Heart left ventricle (tissue), 16 donors: Measurements from ENCODE around the gene RLBP1. TPM values are rescaled to one million over a fixed set of nuclear protein-coding genes. Genes with fewer than 3 reads are reported as not detected.
A peak's percentile ranks its signal among the peaks of the same experiment; 100 is the strongest.

Experiments
- ATAC-seq, 4 donors: fragments of 200-7000 bp; cut with Tn5 transposase; one replicate each; pipeline ENCODE4 v1.9.1; 2020 to 2022; ENCODE audit warnings: moderate library complexity in 4 of 4, mild to moderate bottlenecking in 3 of 4, moderate number of reproducible peaks in 1 of 4
- DNase-seq, 5 donors: peaks; one replicate each; pipeline ENCODE4 v3.0.0-alpha.2; 2020
- H3K27ac ChIP-seq, 12 donors: fragments of 200-600 bp; sonication (generic) in 4 of 12; one replicate each; pipeline versions ENCODE4 v1.5.0 to v1.8.0; 2016 to 2022; ENCODE audit warnings: mild to moderate bottlenecking in 2 of 12
- H3K27me3 ChIP-seq, 9 donors: fragments of 200-600 bp; sonication (generic) in 2 of 9; one replicate each; pipeline versions ENCODE4 v1.5.1 to v1.8.0; 2016 to 2022; ENCODE audit warnings: mild to moderate bottlenecking in 3 of 9
- H3K36me3 ChIP-seq, 9 donors: fragments of 200-600 bp; sonication (generic) in 2 of 9; one replicate each; pipeline versions ENCODE4 v1.5.0 to v1.8.0; 2018 to 2022; ENCODE audit warnings: mild to moderate bottlenecking in 2 of 9
- H3K4me1 ChIP-seq, 12 donors: fragments of 200-600 bp; sonication (generic) in 4 of 12; one replicate each; pipeline versions ENCODE4 v1.5.0 to v1.8.0; 2016 to 2022; ENCODE audit warnings: mild to moderate bottlenecking in 3 of 12
- H3K4me3 ChIP-seq, 12 donors: fragments of 200-600 bp; sonication (generic) in 4 of 12; one replicate each; pipeline versions ENCODE4 v1.5.0 to v1.8.0; 2017 to 2022; ENCODE audit warnings: mild to moderate bottlenecking in 9 of 12, moderate library complexity in 4 of 12
- H3K9me3 ChIP-seq, 12 donors: fragments of 200-600 bp; sonication (generic) in 4 of 12; one replicate each; pipeline versions ENCODE4 v1.5.0 to v1.8.0; 2016 to 2022; ENCODE audit warnings: mild to moderate bottlenecking in 1 of 12
- POLR2A ChIP-seq, 2 donors: fragments of 450-650 bp; IDR thresholded peaks; one replicate each; pipeline ENCODE4 v1.6.1; 2017; ENCODE audit warnings: antibody characterized with exemption in 2 of 2, mild to moderate bottlenecking in 2 of 2, moderate library complexity in 2 of 2
- WGBS, 4 donors: extraction: QIAGEN DNeasy Blood & Tissue Kit in 2 of 4; methylation state at CpG; one replicate each; pipeline versions ENCODE4 v1.1.5 to v1.1.7; 2013 to 2018; 5-methylcytosine and 5-hydroxymethylcytosine counted together
- intact Hi-C, 10 donors: fragments of 100-400 bp; cut with DNase I; formaldehyde crosslinking; loops; one replicate each; pipeline versions ENCODE4 v1.11.1 to v1.14.2; 2022
- polyA plus RNA-seq, 2 donors: library from polyadenylated mRNA; stranded (reverse); fragments of 200-250 nt; gene quantifications; one replicate each; pipeline ENCODE4 v1.2.3, GENCODE V29; 2013
- total RNA-seq, 9 donors: library from RNA; depleted of rRNA in 2 of 9; stranded (reverse); fragments of >200 nt in 2 of 9; fragmentation: NEBNext Ultra II Directional in 3 of 9; extraction: Animal tissue kit (Norgen Biotek cat#: 25700) in 3 of 9; gene quantifications; one replicate each; pipeline versions ENCODE4 v1.1.0 to v1.2.4, GENCODE V29; 2016 to 2023
- TF ChIP-seq, protein P1 (sequence below), 12 donors: fragments of 200-600 bp; sonication (generic) in 4 of 12; IDR thresholded peaks; one replicate each; pipeline versions ENCODE4 v1.5.0 to v1.8.0; 2018 to 2022; ENCODE audit warnings: antibody characterized with exemption in 12 of 12, mild to moderate bottlenecking in 5 of 12
- donor health status: ischemic (EF 13 %, LVEDD 7.1; RV severe dilation, severe dysfunction).
- donor health status: healthy with polysubstance abuse.
- donor health status: DM: no; HTN: yes; CAD: no.
- donor health status: DM: no; HTN: no; CAD: no.
- donor health status: ischemic (EF 25% LVEDD 6.9; RV normal size, moderate dysfunction).
- donor health status: ischemic (EF 25% LVEDD 5.7; RV mildly dilated, moderate dysfunction).
- donor health status: healthy.
- donor health status: DM: yes; HTN: yes; CAD: no.
- donor health status: ischemic (EF 35%, LVEDD 5.7; RV mildly dilated, moderate dysfunction).
- donor health status: nonischemic (EF 11% LVEDD 7.7; RV severe dilation, severe dysfunction).
- donor health status: DM: yes; HTN: yes; CAD: no.
- donor health status: PGD.
- donor health status: ischemic (EF 29% LVEDD 5.4; RV normal size, mild dysfunction).
- donor health status: nonischemic (EF 23%, LVEDD 6.1; RV moderate dilation, normal function).

The RLBP1 gene
- total and polyA plus RNA-seq, 11 donors: not detected

DNA sequence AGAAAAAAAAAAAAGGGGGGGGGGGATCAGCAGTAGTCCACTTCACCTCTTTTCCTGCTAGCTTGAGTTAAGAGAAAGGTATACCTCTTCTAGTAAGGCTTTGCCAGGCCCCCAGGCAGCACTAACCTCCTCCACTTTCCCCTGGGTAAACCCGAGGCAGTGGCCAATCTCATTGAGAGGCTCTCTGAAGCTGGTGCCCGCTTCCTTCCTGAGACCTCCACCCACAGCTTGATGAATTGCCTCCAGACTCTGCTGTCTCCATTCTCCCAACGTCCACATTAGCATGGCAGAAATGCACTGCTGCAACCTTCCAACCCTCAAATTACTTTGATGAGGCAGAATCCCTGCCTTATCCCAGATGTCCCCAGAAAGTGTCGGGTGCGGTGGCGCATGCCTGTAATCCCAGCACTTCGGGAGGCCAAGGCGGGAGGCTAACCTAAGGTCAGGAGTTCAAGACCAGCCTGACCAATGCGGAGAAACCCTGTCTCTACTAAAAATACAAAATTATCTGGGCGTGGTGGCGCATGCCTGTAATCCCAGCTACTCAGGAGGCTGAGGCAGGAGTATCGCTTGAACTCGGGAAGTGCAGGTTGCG lies 15.3 kb downstream of the RLBP1 start:
- DNase-seq (no peak), ATAC-seq (no peak)
- intact Hi-C loops: loop anchor here in 7 of 10 donors (2.0 to 10.0 kb wide), 9 partner anchors 36 to 226 kb away; partner anchors contain the start of gene FANCI (in 3 of the 7)
- 74 to 82% (median 79%) methylated on average over 14 of the region's 14 CpGs for WGBS, 4 donors
- Histone ChIP-seq H3K4me1 (peaks cover 0 to 9% (median 5%) of the 10 kb centered on the region in 12 donors), H3K27ac (no peak overlapping the region), H3K36me3 (peaks cover 0 to 12% (median 4%) of the 10 kb centered on the region in 9 donors), H3K27me3 (no peaks in the 10 kb centered on the region), H3K4me3 (no peak overlapping the region), H3K9me3 (no peaks in the 10 kb centered on the region)
- TF ChIP-seq, protein P1, sequence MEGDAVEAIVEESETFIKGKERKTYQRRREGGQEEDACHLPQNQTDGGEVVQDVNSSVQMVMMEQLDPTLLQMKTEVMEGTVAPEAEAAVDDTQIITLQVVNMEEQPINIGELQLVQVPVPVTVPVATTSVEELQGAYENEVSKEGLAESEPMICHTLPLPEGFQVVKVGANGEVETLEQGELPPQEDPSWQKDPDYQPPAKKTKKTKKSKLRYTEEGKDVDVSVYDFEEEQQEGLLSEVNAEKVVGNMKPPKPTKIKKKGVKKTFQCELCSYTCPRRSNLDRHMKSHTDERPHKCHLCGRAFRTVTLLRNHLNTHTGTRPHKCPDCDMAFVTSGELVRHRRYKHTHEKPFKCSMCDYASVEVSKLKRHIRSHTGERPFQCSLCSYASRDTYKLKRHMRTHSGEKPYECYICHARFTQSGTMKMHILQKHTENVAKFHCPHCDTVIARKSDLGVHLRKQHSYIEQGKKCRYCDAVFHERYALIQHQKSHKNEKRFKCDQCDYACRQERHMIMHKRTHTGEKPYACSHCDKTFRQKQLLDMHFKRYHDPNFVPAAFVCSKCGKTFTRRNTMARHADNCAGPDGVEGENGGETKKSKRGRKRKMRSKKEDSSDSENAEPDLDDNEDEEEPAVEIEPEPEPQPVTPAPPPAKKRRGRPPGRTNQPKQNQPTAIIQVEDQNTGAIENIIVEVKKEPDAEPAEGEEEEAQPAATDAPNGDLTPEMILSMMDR (IDR thresholded peaks at IDR 0.05): no peak
- TF ChIP-seq POLR2A (IDR thresholded peaks at IDR 0.05): no peak

- DNase-seq (no peak), ATAC-seq (peak in 1 of 4 donors; percentile 11)
- peak overlapping the region in 1 of 12 donors; percentile 8 for H3K27ac ChIP-seq
- TF ChIP-seq POLR2A (IDR thresholded peaks at IDR 0.05): no peak
- TF ChIP-seq, protein P1 (IDR thresholded peaks at IDR 0.05): no peak
- intact Hi-C loops: loop anchor here in 4 of 10 donors (10.0 kb wide), 2 partner anchors 91 to 101 kb away; no protein-coding TSS in a partner anchor
- no peaks in the 10 kb centered on the region for H3K27me3 ChIP-seq
- H3K9me3 ChIP-seq: no peaks in the 10 kb centered on the region
- peaks cover 0 to 27% (median 8%) of the 10 kb centered on the region in 9 donors for H3K36me3 ChIP-seq
- 54 to 64% (median 60%) methylated on average over 2 of the region's 2 CpGs for WGBS, 4 donors
- peaks cover 0 to 26% (median 11%) of the 10 kb centered on the region in 12 donors for H3K4me1 ChIP-seq
- H3K4me3 ChIP-seq: no peak overlapping the region
These were observed 17.6 kb downstream of the RLBP1 start for GRCh38 chr15:89203705-89204273.

DNA sequence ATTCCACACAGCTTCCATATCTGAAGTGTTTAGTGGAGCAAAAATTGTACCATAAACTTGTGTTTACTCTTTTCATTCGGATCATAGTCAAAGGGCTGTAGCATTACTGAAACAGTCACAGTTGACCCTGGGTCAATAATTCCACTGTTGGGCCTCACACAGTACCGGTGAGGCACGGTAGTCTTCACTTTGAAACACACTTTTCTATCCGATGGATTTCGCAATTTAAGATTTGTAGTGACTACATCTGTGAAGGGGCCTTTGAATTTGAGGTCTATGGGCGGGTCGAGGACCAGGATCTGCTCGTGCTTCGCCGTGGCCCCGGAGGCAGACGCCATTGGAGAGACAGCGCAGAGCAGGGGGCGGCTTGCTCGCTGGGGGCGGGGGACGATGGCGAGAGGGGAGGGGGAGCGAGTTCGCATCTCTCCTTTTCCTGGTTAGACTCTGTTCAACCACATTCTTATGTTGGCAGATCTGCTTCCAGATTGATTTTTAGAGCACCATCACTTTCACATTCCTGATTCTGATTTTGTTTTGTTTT lies 19.8 kb downstream of the RLBP1 start:
- TF ChIP-seq, protein P1 (IDR thresholded peaks at IDR 0.05): no peak
- TF ChIP-seq POLR2A (IDR thresholded peaks at IDR 0.05): no peak
- Histone ChIP-seq H3K27ac (no peak overlapping the region), H3K36me3 (peaks cover 0 to 45% (median 24%) of the 10 kb centered on the region in 9 donors), H3K9me3 (no peaks in the 10 kb centered on the region), H3K4me1 (peaks cover 0 to 37% (median 15%) of the 10 kb centered on the region in 12 donors), H3K27me3 (no peaks in the 10 kb centered on the region), H3K4me3 (no peak overlapping the region)
- WGBS, 4 donors: 90 to 91% (median 91%) methylated on average over 20 of the region's 20 CpGs
- intact Hi-C loops: loop anchor here in 4 of 10 donors (10.0 kb wide), 2 partner anchors 93 to 103 kb away; no protein-coding TSS in a partner anchor
- DNase-seq (no peak), ATAC-seq (no peak)

DNA sequence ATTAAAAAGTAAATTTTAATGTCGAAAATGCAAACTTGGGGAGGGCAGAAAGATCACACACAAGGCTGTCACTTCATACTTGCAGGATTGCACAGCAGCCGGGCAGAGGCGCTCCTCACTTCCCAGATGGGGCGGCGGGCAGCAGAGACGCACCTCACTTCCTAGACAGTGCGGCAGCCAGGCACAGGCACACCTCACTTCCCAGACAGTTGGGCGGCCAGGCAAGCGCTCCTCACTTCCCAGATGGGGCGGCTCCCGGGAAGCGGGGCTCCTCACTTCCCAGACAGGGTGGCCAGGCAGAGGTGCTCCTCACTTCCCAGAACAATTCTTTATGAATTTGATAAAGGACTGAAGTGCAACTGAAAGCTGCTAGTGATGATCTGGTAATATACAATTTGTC lies 21.2 kb downstream of the RLBP1 start:
- peaks cover 0 to 59% (median 38%) of the 10 kb centered on the region in 9 donors for H3K36me3 ChIP-seq
- intact Hi-C loops: loop anchor here in 4 of 10 donors (10.0 kb wide), 2 partner anchors 95 to 105 kb away; no protein-coding TSS in a partner anchor
- no peaks in the 10 kb centered on the region for H3K9me3 ChIP-seq
- 74 to 86% (median 80%) methylated on average over 12 of the region's 12 CpGs for WGBS, 4 donors
- H3K27me3 ChIP-seq: no peaks in the 10 kb centered on the region
- peak overlapping the region in 8 of 12 donors; percentile 35 to 72 (median 56) for H3K27ac ChIP-seq
- ATAC-seq: no peak
- peaks cover 0 to 42% (median 16%) of the 10 kb centered on the region in 12 donors for H3K4me1 ChIP-seq
- TF ChIP-seq POLR2A (IDR thresholded peaks at IDR 0.05): no peak
- TF ChIP-seq, protein P1 (IDR thresholded peaks at IDR 0.05): no peak
- no peak for DNase-seq
- no peak overlapping the region for H3K4me3 ChIP-seq
